WI38 (cell line): ENCODE measurements around the gene DPP10.
"Not testable (repeated sequence)": the region's sequence is repeated elsewhere in the genome, so short reads cannot be mapped to it uniquely, and the experiment has no call there.

ENCODE experiments used
- H3K4me3 ChIP-seq: 2 replicates; pipeline ENCODE4 v1.5.1; 2011; ENCODE audit warnings: low read depth, mild to moderate bottlenecking, control low read depth, low read length
- CTCF ChIP-seq: IDR thresholded peaks from 2 replicates; pipeline ENCODE4 v1.5.1; 2012; ENCODE audit warnings: low read depth, mild to moderate bottlenecking, control low read depth, low read length

DPP10 gene

GRCh38 chr2:114442510-114442909 lies at the start of gene DPP10:
Gene DPP10, plus strand, starts transcription at chr2:114442641.
- H3K4me3 ChIP-seq = no peak within 1 kb of the TSS
- TF ChIP-seq CTCF = no peak

GRCh38 chr2:114400890-114401289 lies 41.6 kb upstream of the DPP10 start:
- H3K4me3 ChIP-seq = no peak overlapping the region
- TF ChIP-seq CTCF = no peak

DNA sequence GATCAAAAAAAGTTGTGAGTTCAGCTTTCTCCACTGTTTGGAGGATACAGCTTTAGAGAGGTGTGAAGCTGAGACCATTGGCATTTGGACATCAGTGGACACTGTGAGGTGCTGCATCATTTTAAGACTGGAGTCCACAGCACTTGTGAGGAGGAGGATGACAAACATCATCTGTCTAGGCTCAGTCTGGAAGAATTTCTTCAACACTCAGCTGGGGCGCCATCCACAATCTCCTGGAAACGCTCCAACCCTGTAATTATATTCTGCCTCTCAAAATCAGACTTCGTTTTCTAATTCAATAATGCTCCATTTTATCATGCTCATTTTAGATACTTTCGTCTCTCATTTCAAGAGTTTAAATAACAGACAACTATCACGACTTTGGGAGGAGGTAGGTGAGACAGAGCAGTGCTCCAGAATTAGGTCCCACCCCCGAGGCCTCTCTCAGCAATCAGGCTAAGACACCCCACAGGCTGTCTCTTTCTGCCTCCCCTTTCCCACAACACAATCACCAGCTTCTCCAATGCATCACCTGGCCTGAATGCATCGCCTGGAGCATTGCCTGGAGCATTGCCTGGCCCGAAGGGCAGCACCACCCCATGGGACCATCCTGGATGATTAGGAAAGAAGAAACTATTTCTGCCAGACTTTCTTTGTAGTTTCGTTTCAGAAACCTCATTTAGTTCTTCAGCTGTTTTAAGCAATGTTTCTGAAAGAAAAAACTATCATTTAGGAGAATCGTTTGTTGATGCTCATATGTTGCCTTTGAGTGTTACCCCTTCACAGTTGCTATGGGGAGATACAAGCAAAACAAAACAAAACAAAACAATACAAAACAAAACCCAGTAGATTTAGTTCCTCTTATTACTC lies 37.0 kb upstream of the DPP10 start:
- H3K4me3 ChIP-seq = no peak overlapping the region
- TF ChIP-seq CTCF = no peak

- TF ChIP-seq CTCF = no peak
- no peak overlapping the region for H3K4me3 ChIP-seq
These were observed 36.1 kb upstream of the DPP10 start for GRCh38 chr2:114406347-114406746.

GRCh38 chr2:114407353-114407752 lies 35.1 kb upstream of the DPP10 start:
- H3K4me3 ChIP-seq = not testable (repeated sequence)

DNA sequence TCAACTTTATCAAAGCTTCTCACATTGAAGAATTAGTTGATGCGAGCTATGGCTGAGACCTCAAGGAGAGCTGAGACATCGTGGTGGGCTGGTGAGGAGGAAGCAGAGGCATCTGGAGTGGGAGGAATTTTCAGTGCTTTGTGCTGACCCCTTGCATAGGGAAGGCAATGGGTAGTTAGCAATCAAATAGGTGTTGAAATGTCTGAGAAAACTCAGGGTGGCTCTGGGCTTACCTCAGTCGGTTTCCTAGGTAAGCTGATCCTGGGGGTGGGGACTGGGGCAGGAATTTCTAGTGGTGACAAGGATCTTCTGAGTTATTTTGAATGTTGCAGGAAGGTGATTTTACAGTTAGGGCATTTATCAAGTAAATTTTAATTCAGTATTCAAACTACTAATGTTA lies 20.7 kb upstream of the DPP10 start:
- TF ChIP-seq CTCF = no peak
- no peak overlapping the region for H3K4me3 ChIP-seq

DNA sequence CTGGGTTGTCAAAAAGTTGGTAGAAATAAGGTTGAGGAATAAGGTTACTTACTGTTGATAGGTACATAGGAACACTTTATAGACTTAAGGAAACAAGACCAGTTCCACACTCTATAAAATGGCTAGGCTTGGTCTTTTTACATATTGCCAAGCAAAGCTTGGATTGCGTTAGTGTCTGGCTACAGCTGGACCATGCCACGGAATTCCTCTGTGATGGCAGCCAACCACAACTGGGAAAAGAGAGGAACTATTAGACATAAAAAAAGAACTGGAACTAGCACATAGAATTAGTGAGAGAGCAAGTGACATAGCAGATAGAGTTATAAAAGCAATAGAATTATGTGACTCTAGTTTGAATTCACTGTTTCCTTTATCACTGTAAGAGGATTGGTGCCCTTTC lies 17.7 kb upstream of the DPP10 start:
- no peak overlapping the region for H3K4me3 ChIP-seq
- TF ChIP-seq CTCF = no peak

- H3K4me3 ChIP-seq = no peak overlapping the region
- no peak for TF ChIP-seq CTCF
These were observed 15.7 kb upstream of the DPP10 start for GRCh38 chr2:114426756-114427155.
